ENCODE results near the gene ACAD9. TPM values are rescaled to one million over a fixed set of nuclear protein-coding genes. Genes with fewer than 3 reads are reported as not detected.

ACAD9 gene
- total and polyA plus RNA-seq, 10 of the 15 experiments (the other 5 are each of a cell fraction or from before 2014, with no cell fraction given) = 12.7 to 63.1 (median 43.7) TPM

DNA sequence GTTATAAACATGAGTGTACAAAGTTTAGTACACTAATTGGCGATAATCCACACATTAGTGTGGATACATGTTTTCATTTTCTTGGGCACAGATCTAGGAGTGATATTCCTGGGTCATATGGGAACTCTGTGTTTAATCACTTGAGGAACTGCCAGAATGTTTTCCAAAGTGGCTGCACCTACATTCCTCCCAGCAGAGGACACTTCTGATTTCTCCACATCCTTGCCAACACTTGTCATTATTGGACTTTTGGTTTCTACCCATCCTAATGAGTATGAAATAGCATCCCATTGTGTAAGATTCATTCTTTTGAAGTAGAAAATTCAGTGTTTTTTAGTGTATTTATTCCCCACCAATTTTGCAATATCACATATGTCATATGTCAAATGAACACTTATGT is 60.8 kb downstream of the ACAD9 start (continued):
- TF ChIP-seq, protein P1, sequence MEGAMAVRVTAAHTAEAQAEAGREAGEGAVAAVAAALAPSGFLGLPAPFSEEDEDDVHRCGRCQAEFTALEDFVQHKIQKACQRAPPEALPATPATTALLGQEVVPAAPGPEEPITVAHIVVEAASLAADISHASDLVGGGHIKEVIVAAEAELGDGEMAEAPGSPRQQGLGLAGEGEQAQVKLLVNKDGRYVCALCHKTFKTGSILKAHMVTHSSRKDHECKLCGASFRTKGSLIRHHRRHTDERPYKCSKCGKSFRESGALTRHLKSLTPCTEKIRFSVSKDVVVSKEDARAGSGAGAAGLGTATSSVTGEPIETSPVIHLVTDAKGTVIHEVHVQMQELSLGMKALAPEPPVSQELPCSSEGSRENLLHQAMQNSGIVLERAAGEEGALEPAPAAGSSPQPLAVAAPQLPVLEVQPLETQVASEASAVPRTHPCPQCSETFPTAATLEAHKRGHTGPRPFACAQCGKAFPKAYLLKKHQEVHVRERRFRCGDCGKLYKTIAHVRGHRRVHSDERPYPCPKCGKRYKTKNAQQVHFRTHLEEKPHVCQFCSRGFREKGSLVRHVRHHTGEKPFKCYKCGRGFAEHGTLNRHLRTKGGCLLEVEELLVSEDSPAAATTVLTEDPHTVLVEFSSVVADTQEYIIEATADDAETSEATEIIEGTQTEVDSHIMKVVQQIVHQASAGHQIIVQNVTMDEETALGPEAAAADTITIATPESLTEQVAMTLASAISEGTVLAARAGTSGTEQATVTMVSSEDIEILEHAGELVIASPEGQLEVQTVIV (IDR thresholded peaks at IDR 0.05; ENCODE audit: borderline replicate concordance, partially characterized antibody) = no peak
- TF ChIP-seq SIX5 (IDR thresholded peaks at IDR 0.05; ENCODE audit: low read depth, low read length, severe bottlenecking) (no peak), MEF2A (IDR thresholded peaks at IDR 0.05; ENCODE audit: insufficient read depth, low read depth, low read length) (no peak), JUNB (IDR thresholded peaks at IDR 0.05) (no peak), USF1 (IDR thresholded peaks at IDR 0.05; ENCODE audit: borderline replicate concordance, extremely low read length, insufficient read depth, low read depth, low read length) (no peak), RUNX3 (IDR thresholded peaks at IDR 0.05; ENCODE audit: low read length) (no peak), EP300 (IDR thresholded peaks at IDR 0.05; ENCODE audit: borderline replicate concordance in 1 of 2, control insufficient read depth in 1 of 2, low read depth in 2 of 2, low read length in 2 of 2) (no peak), YBX1 (IDR thresholded peaks at IDR 0.05) (no peak), RB1 (IDR thresholded peaks at IDR 0.05; ENCODE audit: borderline replicate concordance) (no peak), RELA (IDR thresholded peaks at IDR 0.05; ENCODE audit: borderline replicate concordance, partially characterized antibody) (no peak)
- TF ChIP-seq, protein P2, sequence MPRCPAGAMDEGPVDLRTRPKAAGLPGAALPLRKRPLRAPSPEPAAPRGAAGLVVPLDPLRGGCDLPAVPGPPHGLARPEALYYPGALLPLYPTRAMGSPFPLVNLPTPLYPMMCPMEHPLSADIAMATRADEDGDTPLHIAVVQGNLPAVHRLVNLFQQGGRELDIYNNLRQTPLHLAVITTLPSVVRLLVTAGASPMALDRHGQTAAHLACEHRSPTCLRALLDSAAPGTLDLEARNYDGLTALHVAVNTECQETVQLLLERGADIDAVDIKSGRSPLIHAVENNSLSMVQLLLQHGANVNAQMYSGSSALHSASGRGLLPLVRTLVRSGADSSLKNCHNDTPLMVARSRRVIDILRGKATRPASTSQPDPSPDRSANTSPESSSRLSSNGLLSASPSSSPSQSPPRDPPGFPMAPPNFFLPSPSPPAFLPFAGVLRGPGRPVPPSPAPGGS (IDR thresholded peaks at IDR 0.05; ENCODE audit: borderline replicate concordance, insufficient read depth, low read depth, low read length, poor library complexity, severe bottlenecking) = no peak

Measured in GM12878 (cell line).